SK-N-SH treated with all-trans-retinoic acid at 6 μM for 48 hours (cell line): Measurements from ENCODE around the gene TBXAS1.
A peak's percentile ranks its signal among the peaks of the same experiment; 100 is the strongest.

ENCODE experiments used
- ATAC-seq: fragments of 200-7000 bp; cut with Tn5 transposase; 3 replicates; pipeline ENCODE4 v1.9.1; 2020; ENCODE audit warnings: mild to moderate bottlenecking, moderate library complexity
- ARNTL ChIP-seq: fragments of 450-650 bp; formaldehyde crosslinking; IDR thresholded peaks from 2 replicates; pipeline ENCODE4 v1.5.0; 2020; ENCODE audit warnings: low read depth, mild to moderate bottlenecking, moderate library complexity, borderline replicate concordance
- CREB5 ChIP-seq: fragments of 250-450 bp; sonication (Bioruptor Pico); IDR thresholded peaks from 2 replicates; pipeline ENCODE4 v1.5.1; 2020; ENCODE audit warnings: low read depth, mild to moderate bottlenecking, moderate library complexity
- CSDC2 ChIP-seq: fragments of 250-450 bp; sonication (Bioruptor Pico); IDR thresholded peaks from 2 replicates; pipeline ENCODE4 v1.5.0; 2020; ENCODE audit warnings: mild to moderate bottlenecking, moderate library complexity
- ESRRG ChIP-seq: fragments of 250-450 bp; sonication (Bioruptor Pico); IDR thresholded peaks from 2 replicates; pipeline ENCODE4 v1.6.1; 2021; ENCODE audit warnings: mild to moderate bottlenecking
- GLIS3 ChIP-seq: fragments of 250-450 bp; sonication (Bioruptor Pico); IDR thresholded peaks from 2 replicates; pipeline ENCODE4 v1.5.0; 2020; ENCODE audit warnings: mild to moderate bottlenecking, moderate library complexity
- ISL1 ChIP-seq: fragments of 250-450 bp; sonication (Bioruptor Pico); IDR thresholded peaks from 2 replicates; pipeline ENCODE4 v2.1.2; 2022; ENCODE audit warnings: mild to moderate bottlenecking, moderate library complexity
- OSR1 ChIP-seq: fragments of 250-450 bp; sonication (Bioruptor Pico); IDR thresholded peaks from 2 replicates; pipeline ENCODE4 v1.8.0; 2022; ENCODE audit warnings: moderate library complexity, mild to moderate bottlenecking, inconsistent platforms
- PATZ1 ChIP-seq: fragments of 250-450 bp; sonication (Bioruptor Pico); IDR thresholded peaks from 2 replicates; pipeline ENCODE4 v1.8.0; 2020; ENCODE audit warnings: mild to moderate bottlenecking, moderate library complexity, borderline replicate concordance
- POU6F1 ChIP-seq: fragments of 250-450 bp; sonication (Bioruptor Pico); IDR thresholded peaks from 2 replicates; pipeline ENCODE4 v1.8.0; 2021; ENCODE audit warnings: low read depth, mild to moderate bottlenecking, moderate library complexity, borderline replicate concordance
- PPARA ChIP-seq: fragments of 250-450 bp; sonication (Bioruptor Pico); IDR thresholded peaks from 2 replicates; pipeline ENCODE4 v1.5.0; 2020; ENCODE audit warnings: mild to moderate bottlenecking, borderline replicate concordance
- RARB ChIP-seq: fragments of 250-450 bp; sonication (Bioruptor Pico); IDR thresholded peaks from 2 replicates; pipeline ENCODE4 v1.8.0; 2021; ENCODE audit warnings: mild to moderate bottlenecking, moderate library complexity
- SNAI2 ChIP-seq: fragments of 250-450 bp; sonication (Bioruptor Pico); IDR thresholded peaks from 2 replicates; pipeline ENCODE4 v1.5.0; 2020; ENCODE audit warnings: mild to moderate bottlenecking, moderate library complexity
- TCF4 ChIP-seq: fragments of 250-450 bp; sonication (Bioruptor Pico); IDR thresholded peaks from 2 replicates; pipeline ENCODE4 v1.8.0; 2021; ENCODE audit warnings: mild to moderate bottlenecking, moderate library complexity, borderline replicate concordance
- TOX ChIP-seq: fragments of 250-450 bp; sonication (Bioruptor Pico); IDR thresholded peaks from 2 replicates; pipeline ENCODE4 v1.8.0; 2021; ENCODE audit warnings: mild to moderate bottlenecking, moderate library complexity, borderline replicate concordance
- TSHZ2 ChIP-seq: fragments of 250-450 bp; sonication (Bioruptor Pico); IDR thresholded peaks from 2 replicates; pipeline ENCODE4 v1.5.0; 2020; ENCODE audit warnings: mild to moderate bottlenecking, moderate library complexity
- ZC3H10 ChIP-seq: fragments of 250-450 bp; sonication (Bioruptor Pico); IDR thresholded peaks from 2 replicates; pipeline ENCODE4 v1.5.1; 2021; ENCODE audit warnings: mild to moderate bottlenecking, moderate library complexity
- ZFP3 ChIP-seq: fragments of 250-450 bp; sonication (Bioruptor Pico); IDR thresholded peaks from 2 replicates; pipeline ENCODE4 v1.5.0; 2020; ENCODE audit warnings: mild to moderate bottlenecking, moderate library complexity
- ZFP30 ChIP-seq: fragments of 450-650 bp; formaldehyde crosslinking; IDR thresholded peaks from 2 replicates; pipeline ENCODE4 v1.5.0; 2022; ENCODE audit warnings: mild to moderate bottlenecking, moderate library complexity
- ZNF565 ChIP-seq: fragments of 450-650 bp; formaldehyde crosslinking; conservative IDR thresholded peaks from 2 replicates; pipeline ENCODE4 v1.5.0; 2020; ENCODE audit warnings: low read depth, mild to moderate bottlenecking, moderate library complexity
- ZNF70 ChIP-seq: fragments of 450-650 bp; formaldehyde crosslinking; IDR thresholded peaks from 2 replicates; pipeline ENCODE4 v1.5.0; 2020; ENCODE audit warnings: mild to moderate bottlenecking, moderate library complexity
- ZNF8 ChIP-seq: fragments of 450-650 bp; formaldehyde crosslinking; IDR thresholded peaks from 2 replicates; pipeline ENCODE4 v1.5.0; 2020; ENCODE audit warnings: mild to moderate bottlenecking, moderate library complexity

Gene TBXAS1

GRCh38 chr7:140062118-140062527 is 233.1 kb downstream of the TBXAS1 start (continued):
- TF ChIP-seq ARNTL (CRISPR knock-in tag) (no peak), ZNF70 (CRISPR knock-in tag) (no peak)
- TF ChIP-seq, all 23 proteins: peak for 0

GRCh38 chr7:140062528-140063299 is 233.7 kb downstream of the TBXAS1 start, which contains the start of gene PARP12:
Gene PARP12 (minus strand): TSS chr7:140062951. CDS start chr7:140062847, 104 bp downstream.
- TF ChIP-seq ISL1 (CRISPR knock-in tag): no peak
- TF ChIP-seq ZFP30: no peak
- 0 out of 2 replicates have a peak, but pooled peaks have one; percentile 7 for TF ChIP-seq PPARA (CRISPR knock-in tag)
- TF ChIP-seq CSDC2: no peak; the same call in 1 of the 2 replicates
- TF ChIP-seq RARB (CRISPR knock-in tag): no peak
- TF ChIP-seq ZNF565: no peak
- TF ChIP-seq ZNF8 (CRISPR knock-in tag): no peak; the same call in 1 of the 2 replicates
- TF ChIP-seq ESRRG (CRISPR knock-in tag): no peak
- no peak for TF ChIP-seq POU6F1 (CRISPR knock-in tag)
- no peak for TF ChIP-seq PATZ1 (CRISPR knock-in tag)
- TF ChIP-seq CREB5 (CRISPR knock-in tag): no peak
- TF ChIP-seq TOX (CRISPR knock-in tag): no peak
- TF ChIP-seq ZFP3 (CRISPR knock-in tag): peak; percentile 26; the same call in 1 of the 2 replicates
- no peak for TF ChIP-seq OSR1 (CRISPR knock-in tag)
- ATAC-seq: peak; percentile 71

GRCh38 chr7:140067052-140067451 is 238.0 kb downstream of the TBXAS1 start:
- ATAC-seq: no peak

More at GRCh38 chr7:140067052-140067451, 238.0 kb downstream of the TBXAS1 start:
- TF ChIP-seq TCF4 (CRISPR knock-in tag) (no peak), SNAI2 (no peak), ZFP3 (CRISPR knock-in tag) (no peak), CREB5 (CRISPR knock-in tag) (no peak), GLIS3 (no peak), TOX (CRISPR knock-in tag) (no peak), CSDC2 (no peak), ARNTL (CRISPR knock-in tag) (no peak), PPARA (CRISPR knock-in tag) (no peak), TSHZ2 (no peak), ZNF8 (CRISPR knock-in tag) (no peak), POU6F1 (CRISPR knock-in tag) (no peak), ZC3H10 (CRISPR knock-in tag) (no peak)
